ENCODE data around the gene MLANA. TPM values are rescaled to one million over a fixed set of nuclear protein-coding genes. Genes with fewer than 3 reads are reported as not detected.
"Not testable (repeated sequence)": the region's sequence is repeated elsewhere in the genome, so short reads cannot be mapped to it uniquely, and the experiment has no call there.

Gene MLANA
- polyA plus RNA-seq, 1 experiment: not detected

- no peaks in the 10 kb centered on the region for H3K27me3 ChIP-seq (ENCODE audit: control insufficient read depth, insufficient read depth, low read length)
- DNase-seq (ENCODE audit: low read depth): peak; percentile 39
- TF ChIP-seq CTCF (IDR thresholded peaks at IDR 0.05; ENCODE audit: insufficient read depth, low read depth, low read length): no peak
- POLR2A ChIA-PET: interaction anchor here (0.6 kb wide), 1 partner anchor 35 kb away, joined by 3 read pairs; no protein-coding TSS in a partner anchor
- H3K4me3 ChIP-seq (ENCODE audit: low read depth, low read length): no peak overlapping the region
- H3K36me3 ChIP-seq (ENCODE audit: control insufficient read depth, insufficient read depth, low read length): no peaks in the 10 kb centered on the region
- CTCF ChIA-PET: interaction anchor here (0.8 to 2.8 kb wide), 6 partner anchors 10 to 427 kb away, joined by 3 to 15 read pairs (median 4); no protein-coding TSS in a partner anchor
These were observed 11.1 kb upstream of the MLANA start for GRCh38 chr9:5879419-5880181.

- H3K4me3 ChIP-seq (ENCODE audit: low read depth, low read length); POLR2A ChIA-PET; H3K36me3 ChIP-seq (ENCODE audit: control insufficient read depth, insufficient read depth, low read length); DNase-seq (ENCODE audit: low read depth); H3K27me3 ChIP-seq (ENCODE audit: control insufficient read depth, insufficient read depth, low read length): not testable (repeated sequence)
- CTCF ChIA-PET: interaction anchor here (0.6 kb wide), 1 partner anchor 1065 kb away, joined by 3 read pairs; no protein-coding TSS in a partner anchor
These were observed 8.3 kb upstream of the MLANA start for GRCh38 chr9:5882244-5883012.

GRCh38 chr9:5884191-5884590 is 6.5 kb upstream of the MLANA start:
- POLR2A ChIA-PET: no interaction called here
- CTCF ChIA-PET: interaction anchor here (0.9 to 4.5 kb wide), 3 partner anchors 11 to 170 kb away, joined by 3 to 51 read pairs (median 43); no protein-coding TSS in a partner anchor
- TF ChIP-seq CTCF (IDR thresholded peaks at IDR 0.05; ENCODE audit: insufficient read depth, low read depth, low read length): no peak

GRCh38 chr9:5886114-5886939 is 4.4 kb upstream of the MLANA start:
- Histone ChIP-seq H3K27me3 (ENCODE audit: control insufficient read depth, insufficient read depth, low read length) (no peaks in the 10 kb centered on the region), H3K4me3 (ENCODE audit: low read depth, low read length) (no peak overlapping the region), H3K36me3 (ENCODE audit: control insufficient read depth, insufficient read depth, low read length) (no peaks in the 10 kb centered on the region)
- peak; percentile 97 for TF ChIP-seq CTCF (IDR thresholded peaks at IDR 0.05; ENCODE audit: insufficient read depth, low read depth, low read length)
- ChIA-PET POLR2A (no interaction called here), CTCF (interaction anchor here (0.6 to 4.5 kb wide), 35 partner anchors 8 to 420 kb away, joined by 3 to 51 read pairs (median 3); no protein-coding TSS in a partner anchor)
- no peak for DNase-seq (ENCODE audit: low read depth)

More at GRCh38 chr9:5884191-5884590, 6.5 kb upstream of the MLANA start:
- no peak for DNase-seq (ENCODE audit: low read depth)
- H3K4me3 ChIP-seq (ENCODE audit: low read depth, low read length): no peak overlapping the region
- no peaks in the 10 kb centered on the region for H3K36me3 ChIP-seq (ENCODE audit: control insufficient read depth, insufficient read depth, low read length)
- H3K27me3 ChIP-seq (ENCODE audit: control insufficient read depth, insufficient read depth, low read length): no peaks in the 10 kb centered on the region

- no peak for DNase-seq (ENCODE audit: low read depth)
- CTCF ChIA-PET: no interaction called here
- no peak overlapping the region for H3K4me3 ChIP-seq (ENCODE audit: low read depth, low read length)
- H3K36me3 ChIP-seq (ENCODE audit: control insufficient read depth, insufficient read depth, low read length): no peaks in the 10 kb centered on the region
- TF ChIP-seq CTCF (IDR thresholded peaks at IDR 0.05; ENCODE audit: insufficient read depth, low read depth, low read length): no peak
- POLR2A ChIA-PET: no interaction called here
- H3K27me3 ChIP-seq (ENCODE audit: control insufficient read depth, insufficient read depth, low read length): no peaks in the 10 kb centered on the region
These were observed 1.9 kb downstream of the MLANA start for GRCh38 chr9:5892456-5893133.

All from BJ (cell line).